NT2/D1 (cell line): Measurements from ENCODE around the gene RNF212.

ENCODE experiments used
- SUZ12 ChIP-seq: IDR thresholded peaks from 2 replicates; pipeline ENCODE4 v1.6.1; 2011; ENCODE audit not compliant: insufficient read length, insufficient read depth; ENCODE audit errors: extremely low read depth
- YY1 ChIP-seq: IDR thresholded peaks from 2 replicates; pipeline ENCODE4 v1.6.1; 2011; ENCODE audit not compliant: insufficient read length, insufficient read depth
- ZNF274 ChIP-seq: IDR thresholded peaks from 2 replicates; pipeline ENCODE4 v1.6.1; 2011; ENCODE audit warnings: mild to moderate bottlenecking, low read depth, low read length

DNA sequence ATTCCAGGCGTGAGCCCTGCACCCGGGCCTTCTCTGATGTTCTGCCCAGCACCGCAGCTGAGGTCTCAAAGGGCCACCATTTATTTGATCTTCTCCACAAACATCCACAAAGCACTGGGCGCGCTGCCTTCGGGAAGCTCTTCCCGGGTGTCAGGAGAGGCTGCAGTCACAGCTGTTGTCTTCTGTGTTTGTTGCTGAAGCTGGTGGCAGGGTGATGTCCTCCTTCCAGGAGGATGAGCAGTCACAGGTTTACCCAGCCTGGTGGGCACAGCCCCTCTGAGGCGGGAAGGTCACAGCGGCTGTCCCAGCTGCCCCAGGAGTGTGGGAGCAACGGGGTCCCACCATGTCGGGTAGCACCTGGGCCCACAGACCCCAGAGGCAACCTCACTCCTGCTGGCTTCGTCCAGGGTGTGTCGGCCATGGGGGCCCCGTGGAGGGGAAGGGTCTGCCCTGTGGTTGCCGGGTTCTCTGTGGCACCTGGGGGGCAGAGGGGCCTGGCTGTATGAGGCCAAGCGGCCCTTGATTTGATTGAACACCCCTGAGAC, 74.3 kb downstream of the RNF212 start:
- TF ChIP-seq SUZ12, result no peak
- TF ChIP-seq ZNF274, result no peak
- TF ChIP-seq YY1, result no peak
